HG03565 (cell line): ENCODE measurements around the gene ASAP3.

Source experiments
- ATAC-seq: cut with Tn5 transposase; IDR thresholded peaks from one replicate; pipeline ENCODE4 v1.9.1; 2021; ENCODE audit warnings: mild to moderate bottlenecking, moderate library complexity; ENCODE audit not compliant: unreplicated experiment

The ASAP3 gene

DNA sequence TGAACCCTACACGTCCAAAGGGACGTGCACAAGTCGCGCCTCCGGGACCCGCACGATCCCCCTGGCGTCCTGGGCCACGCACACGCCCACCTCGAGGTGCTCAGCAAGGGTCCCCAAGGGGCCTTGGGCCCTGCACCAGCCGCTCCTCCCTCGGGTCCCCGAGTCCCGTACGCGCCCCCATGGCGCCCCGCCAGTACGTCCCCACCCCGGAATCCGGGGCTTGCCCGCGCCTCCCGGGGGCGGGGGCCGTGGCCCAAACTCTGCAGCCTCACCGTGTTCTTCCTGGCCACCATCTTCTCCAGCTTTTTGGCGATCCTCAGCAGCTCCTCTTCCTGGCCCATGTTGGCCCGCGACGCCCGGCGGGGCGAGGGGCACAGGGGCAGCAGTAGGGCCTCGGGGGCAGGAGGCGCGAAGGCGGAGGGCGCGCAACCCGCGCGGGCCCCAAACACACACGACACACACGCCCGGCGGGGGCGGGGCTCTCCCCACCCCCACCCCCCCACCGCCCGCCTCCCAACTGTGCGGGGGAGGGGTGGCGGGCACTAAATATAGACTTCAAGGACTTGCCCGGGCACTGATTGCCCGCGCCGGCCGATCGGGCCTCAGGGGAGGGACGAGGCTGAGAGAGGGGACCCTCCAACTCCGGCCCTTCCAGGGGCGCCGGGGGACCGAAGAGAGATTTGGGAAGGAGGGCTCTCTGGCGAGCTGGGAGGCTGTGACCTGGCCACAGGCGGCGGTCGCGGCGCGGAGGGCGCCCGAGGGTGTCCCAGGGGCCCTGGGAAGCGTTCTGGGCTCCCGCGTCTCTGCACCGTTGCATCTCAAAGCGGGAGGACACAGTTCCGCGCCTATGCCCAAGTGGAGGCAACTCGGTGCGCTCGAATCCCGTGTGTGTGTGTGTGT, 59.4 kb downstream of the ASAP3 start, which contains the start of gene TCEA3:
TSS of gene TCEA3 (minus strand) at position 456 of the 900 bp plus-strand sequence. CDS start at position 341, 115 bp downstream.
- ATAC-seq, result no peak

DNA sequence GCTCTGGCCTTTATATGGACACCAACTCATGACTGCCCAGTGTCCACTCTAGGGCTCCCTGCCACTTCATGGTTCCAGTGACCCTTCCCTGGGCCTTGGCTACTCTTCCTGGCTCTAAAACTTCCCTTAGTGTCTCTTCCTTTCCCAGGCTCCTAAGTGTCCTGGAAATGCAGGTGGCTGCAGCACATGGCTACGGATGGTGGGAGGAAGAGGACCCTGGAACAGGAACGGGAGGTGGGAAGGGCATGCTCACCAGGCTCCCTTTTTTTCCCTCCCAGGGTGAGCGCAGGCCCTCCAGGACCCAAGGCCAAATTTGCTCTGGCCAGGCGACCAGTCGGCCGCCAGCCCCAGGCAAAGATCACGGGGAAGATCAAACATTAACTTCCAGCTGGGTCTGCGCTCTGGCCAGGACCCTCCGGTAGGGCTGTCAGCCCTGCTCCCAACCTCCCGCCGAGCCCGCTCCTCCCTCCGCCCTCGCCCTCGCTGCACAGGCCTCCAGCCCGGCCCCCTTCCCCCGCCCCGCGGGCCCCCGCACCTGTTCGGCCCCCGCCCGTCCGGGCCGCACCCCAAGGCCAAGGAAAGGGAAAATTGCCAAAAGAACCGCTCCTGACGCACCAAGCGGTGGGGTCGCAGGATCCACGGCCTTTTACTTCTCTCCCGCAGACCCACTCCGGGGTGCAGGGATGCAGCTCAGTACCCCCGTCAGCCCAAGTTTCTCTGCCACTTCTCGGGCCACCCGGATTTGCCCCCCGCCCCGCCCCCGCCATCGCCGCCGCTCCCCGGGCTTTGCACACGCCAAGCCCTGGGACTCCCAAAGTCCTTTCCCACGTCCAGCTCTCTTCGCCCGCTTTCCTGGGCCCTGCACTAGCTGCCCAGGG, 60.3 kb downstream of the ASAP3 start:
- no peak for ATAC-seq

DNA sequence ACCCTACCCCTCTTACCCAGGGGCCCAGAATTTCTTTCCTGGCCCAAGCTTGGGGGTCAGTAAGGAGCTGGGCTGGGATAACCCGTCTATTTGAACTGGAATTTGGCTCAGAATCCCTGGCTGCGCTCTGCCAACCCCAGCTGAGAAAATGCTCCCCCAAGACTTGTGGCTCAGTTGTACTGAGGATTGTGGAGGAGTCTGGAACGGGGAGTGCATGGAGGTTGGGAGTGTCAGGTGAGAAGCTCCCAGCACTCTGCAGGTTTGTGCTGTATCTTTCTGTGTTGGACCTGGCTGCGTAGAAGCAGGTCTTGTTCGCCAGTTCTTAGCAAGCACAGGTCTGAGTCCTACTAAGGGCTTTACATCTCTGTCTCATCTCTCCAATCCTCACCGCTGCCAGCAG, 61.0 kb downstream of the ASAP3 start:
- no peak for ATAC-seq

DNA sequence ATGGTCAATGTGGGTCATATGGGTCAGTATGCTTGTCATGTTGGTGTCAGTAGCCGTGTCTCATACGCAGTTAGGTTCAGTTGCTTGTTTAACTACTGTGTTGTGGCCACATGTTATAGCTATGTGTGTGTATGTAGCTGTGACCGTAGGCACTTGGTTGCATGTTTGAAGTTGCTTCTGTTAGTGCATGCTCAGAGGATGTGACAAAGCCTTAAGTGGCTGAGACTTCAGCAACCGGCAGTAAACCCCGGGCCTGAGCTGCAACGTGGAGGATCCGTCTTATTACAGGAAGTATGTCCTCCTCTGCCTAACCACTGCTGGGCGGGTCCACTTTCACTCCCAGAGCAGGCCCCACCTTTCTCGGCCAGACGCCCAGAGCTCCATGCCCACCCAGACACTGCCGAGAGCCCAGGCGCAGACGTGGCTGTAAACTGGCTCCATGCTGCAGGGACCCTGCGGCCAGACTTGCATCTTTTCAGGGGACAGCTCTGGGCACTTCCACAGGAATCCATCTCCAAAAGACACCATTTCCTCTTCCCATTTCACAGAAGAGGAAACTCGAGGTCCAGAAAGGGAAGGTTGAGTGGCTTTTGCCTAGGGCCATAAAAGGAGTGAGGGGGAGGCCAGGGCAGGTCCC, 61.6 kb downstream of the ASAP3 start:
- ATAC-seq, result no peak

DNA sequence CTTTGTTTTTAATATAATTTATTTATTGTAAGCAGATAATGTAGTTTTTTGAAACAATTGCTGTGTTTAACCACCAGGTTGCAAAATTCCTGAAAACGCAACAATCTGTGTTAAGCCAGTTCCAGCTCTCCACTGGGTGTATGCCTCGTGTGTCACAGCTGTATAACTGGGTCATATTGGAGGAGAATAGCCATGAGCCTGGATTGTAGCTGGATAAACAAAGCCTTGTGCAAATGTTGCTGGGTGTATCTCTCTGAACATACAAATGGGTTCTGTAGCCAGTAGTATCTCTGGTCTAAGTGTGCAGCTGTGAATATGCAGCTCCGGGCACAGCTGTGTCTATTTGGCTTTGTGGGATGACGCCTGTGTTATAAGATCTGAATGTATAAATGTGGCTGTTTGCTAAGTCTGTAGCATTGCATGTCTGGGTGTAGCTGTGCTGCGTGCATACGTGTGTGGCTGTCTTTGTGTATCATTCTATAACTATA, 62.2 kb downstream of the ASAP3 start:
- ATAC-seq, result no peak

DNA sequence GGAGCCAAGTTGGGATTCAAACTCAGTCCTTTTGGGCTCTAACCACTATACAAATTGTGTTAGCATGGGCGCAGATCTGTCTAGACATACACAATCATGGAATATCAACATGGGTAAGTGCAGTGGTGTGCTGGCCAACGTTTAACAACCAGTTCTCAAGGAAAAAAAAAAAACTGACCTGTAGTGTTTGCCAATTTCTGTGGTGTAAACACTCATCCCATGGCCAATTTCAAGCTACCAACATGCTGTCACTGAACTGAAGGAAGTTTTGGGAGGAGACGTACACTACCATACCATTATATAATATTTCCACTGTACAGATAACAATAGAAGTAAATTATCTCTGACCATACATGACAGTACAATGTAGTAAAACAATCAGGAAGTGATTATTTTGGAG, 62.6 kb downstream of the ASAP3 start:
- ATAC-seq, result no peak

DNA sequence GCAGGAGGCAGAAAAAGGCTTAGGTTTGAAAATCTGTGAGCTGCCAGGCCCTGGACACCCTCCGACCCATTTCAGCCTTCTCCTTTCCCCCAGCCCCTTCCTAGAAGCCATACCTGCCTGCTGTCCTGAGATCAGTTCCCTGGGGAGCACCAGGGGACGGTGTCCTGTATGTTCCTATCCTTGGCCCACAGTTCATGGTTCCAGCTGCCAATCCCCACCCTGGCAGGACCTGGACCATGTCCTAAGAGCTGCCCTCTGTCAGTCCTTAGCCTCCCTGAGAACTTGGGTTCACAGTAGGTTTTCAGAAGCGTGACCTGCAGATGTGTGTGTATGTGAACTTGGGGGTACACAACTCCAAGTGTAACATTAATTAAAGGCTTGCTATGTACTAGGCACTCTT, 63.2 kb downstream of the ASAP3 start:
- no peak for ATAC-seq

DNA sequence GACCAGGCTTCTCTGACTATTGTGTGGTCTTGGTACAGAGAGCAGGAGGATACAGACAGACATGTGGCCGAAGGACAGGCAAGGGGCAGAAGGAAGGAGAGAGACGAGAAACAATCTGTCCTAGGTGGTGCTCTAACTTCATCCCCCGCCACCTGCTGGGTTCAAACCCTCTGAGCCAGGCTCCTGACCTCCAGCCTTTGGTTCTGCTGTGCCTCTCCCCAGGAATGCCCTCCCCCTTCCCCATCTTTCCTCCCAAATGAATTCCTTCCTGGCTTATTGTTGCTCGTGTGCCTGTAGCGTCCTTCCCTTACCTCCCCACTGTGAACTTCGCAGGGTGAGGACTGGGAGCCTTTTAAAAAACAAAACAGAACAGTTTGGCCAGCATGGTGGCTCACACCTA, 64.8 kb downstream of the ASAP3 start:
- ATAC-seq, result no peak

DNA sequence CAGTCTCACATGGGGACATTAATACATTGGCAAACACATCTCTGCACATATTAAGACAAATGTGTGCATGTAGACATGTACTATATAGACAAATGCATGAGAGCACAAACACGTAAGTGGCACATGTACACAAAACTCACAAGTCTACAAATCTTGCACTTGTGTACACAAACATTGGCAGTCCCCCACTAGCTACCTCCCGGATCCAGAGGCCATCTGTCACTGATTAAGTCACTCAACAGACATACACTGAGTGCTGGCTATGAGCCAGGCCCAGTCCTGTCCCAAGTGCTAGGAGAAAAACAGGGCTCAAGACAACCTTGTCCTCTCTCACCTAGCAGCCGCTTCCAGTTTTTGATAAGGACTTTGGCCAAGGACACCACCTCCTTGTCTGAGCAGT, 66.4 kb downstream of the ASAP3 start:
- no peak for ATAC-seq

DNA sequence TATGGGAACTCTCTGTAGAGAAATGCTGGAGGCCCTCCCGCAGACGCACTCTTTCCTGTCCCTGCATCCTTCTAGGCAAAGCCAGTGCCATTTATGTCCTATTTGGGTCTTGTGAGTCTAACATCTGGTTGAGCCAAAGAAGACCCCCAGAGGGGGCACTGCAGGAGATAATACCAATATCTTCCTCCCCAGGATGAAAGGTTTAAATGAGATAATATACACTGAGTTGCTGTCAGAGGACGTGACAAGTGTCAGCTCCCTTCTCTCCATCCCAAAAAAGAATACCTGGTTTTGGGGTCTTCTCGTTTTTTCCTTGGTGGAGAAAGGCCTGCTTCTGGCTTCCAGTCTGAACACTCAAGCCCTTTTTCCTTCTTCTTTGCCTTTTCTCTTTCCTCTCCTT, 67.0 kb downstream of the ASAP3 start:
- ATAC-seq, result no peak

DNA sequence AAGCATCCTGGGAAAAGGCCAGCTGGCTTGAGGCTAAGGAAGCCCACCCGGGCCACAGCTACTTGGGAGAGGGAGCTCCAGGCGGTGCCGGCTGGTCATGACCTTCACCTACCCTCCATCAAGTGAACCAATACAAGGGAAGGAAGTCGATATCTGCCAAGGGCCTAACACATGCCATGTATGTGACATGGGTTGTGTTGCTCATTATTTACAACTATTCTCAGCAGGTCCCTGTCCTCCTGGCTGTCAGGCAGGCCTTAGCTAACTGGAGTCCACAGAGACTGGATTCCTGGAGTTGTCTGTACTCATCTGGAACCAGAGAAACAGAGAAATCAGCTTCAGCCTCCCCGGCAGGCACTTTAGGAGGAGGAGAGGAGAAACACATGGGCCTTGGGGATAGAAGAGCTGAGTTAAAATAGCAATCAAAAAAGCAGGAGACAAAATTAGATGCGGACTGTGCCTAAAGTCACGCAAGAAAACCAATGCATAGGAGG, 75.1 kb downstream of the ASAP3 start:
- ATAC-seq, result no peak

DNA sequence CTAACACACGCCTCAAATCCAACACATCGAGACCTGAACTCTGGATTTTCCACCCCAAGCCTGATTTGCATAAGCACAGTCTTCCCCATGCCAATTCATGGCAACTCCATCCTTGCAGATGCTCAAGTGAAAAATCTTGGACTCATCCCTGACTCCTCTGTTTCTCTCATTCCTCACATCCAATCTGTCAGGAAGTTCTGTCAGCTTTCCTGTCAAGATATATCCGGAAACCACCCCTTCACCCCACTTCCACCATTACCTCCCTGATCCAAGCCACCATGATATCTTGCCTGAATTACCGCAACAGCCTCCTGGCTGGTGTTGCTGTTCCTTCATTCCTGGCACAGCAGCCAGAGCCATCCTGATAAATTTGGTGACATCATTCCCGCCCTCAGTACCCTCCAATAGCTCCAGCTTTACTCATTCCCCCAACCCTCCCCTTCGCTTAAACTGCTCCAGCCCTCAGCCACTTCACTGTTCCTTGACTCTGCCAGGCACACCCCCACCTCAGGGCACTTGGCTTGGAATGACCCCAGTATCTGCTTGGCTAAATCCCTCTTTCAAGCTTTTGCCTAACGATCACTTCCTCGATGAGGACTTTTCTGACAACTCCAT, 76.9 kb downstream of the ASAP3 start:
- ATAC-seq, result no peak

DNA sequence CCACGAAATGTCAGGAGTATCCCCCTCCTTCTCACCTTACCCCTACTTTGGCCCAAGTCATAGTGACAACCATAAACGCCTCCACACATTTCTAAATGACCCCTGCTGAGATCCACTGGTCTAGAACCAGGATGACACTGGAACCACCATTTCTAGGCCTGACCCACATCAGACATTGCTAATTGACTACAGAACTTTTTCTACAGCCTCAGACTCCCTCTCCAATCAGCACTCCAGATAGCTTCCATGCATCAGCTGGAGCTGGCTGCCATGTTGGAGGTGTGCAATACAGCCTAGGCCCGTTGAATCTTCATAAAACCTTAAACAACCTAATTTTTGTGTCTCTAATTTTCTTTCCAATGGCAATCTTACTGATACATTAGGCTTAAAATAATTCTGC, 78.0 kb downstream of the ASAP3 start:
- no peak for ATAC-seq

DNA sequence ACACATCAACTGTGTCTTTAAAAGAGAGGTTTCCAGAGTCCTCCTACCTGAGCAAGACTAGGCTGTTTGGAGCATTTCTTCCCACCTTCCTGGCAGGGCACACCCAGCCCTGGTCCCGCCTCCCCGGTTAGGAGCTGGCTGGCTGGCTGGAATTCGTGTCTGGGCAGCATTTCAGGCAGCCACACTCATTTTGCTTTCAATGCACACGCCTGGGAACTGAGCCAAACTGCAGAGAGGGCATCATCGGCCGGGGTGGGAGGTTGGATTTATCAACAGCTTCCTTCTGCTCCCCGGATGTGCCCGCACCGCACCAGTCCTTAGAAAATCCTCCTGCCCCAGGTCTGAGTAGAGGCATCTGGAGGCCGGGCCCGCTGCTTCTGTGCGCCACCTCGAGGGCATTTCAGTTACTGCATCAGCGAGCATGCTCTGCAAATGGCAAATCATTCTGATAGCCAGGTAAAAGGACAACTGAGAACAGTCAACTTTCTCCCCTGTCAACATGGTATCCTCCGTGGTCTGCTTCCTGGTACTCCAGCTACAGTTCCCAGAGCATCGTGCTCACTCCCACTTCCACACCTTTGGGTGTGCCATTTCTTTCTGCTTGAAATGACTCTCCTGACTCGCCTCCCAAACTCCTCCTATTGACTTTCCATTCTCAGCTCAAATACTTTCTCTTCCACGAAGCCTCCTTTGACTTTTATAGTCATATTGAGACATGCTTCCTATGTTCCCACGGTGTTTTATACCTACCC, 80.1 kb downstream of the ASAP3 start:
- ATAC-seq, result no peak

DNA sequence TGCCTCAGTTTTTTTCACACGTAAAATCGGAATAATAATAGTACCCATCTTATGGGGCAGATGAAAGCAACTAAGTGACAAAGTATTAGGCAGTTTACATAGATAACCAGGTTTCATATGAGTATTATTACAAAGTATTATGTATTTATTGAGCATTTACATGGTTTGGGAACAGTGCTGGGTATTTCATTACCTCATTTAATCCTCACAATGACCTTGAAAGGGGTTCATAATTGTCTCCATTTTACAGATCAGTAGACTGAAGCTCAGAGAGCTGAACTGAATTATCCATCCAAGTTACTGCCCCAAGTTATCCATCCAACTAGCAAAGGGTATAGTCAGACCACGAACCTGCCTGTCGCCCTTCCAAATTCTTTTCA, 80.6 kb downstream of the ASAP3 start:
- no peak for ATAC-seq

DNA sequence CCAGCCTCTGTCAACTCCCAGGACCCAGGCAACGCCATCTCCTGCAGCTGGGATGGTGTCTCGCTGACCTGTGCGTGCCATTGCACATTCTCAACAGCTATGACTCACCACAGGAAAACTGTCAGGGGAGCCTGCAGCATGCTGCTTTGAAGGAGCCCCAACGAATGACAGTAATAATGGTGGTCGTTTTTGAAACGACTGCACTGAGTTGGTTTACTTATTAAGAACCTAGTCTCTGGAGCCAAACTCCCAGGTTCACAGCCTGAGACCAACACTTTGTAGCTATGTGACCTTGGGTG, 81.0 kb downstream of the ASAP3 start:
- no peak for ATAC-seq

DNA sequence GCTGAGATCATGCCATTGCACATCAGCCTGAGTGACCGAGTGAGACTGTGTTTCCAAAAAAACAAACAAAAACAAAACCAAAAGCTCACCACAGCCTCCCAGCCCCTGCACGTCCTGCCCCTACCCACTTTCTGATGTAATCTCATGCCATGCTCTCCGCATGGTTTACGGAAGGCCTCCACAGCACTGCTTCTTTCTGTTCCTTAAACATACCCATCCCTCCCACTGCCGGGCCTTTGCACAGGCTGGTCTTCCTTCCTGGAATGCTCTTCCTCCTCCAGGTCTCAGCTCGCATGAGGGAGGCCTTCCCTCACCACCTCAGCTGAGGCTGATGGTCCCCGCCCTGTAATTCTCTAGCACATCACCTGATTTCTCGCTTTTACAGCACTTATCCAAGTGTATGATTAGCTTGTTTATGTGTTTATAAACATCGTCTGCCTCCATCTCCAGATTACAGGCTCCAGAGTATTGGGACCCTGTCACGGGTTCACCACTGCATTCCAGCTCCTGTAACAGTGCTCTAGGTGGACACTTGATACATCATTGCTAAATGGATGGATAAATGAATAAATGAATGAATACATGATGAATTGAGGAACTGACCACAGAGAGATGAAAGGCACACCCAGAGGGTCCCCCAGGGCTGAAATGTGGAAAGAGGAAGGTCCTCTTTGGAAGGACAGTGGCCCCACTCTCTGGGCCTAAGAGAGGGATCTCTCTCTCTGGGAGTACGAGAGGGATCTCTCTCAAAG, 81.5 kb downstream of the ASAP3 start:
- ATAC-seq, result no peak

DNA sequence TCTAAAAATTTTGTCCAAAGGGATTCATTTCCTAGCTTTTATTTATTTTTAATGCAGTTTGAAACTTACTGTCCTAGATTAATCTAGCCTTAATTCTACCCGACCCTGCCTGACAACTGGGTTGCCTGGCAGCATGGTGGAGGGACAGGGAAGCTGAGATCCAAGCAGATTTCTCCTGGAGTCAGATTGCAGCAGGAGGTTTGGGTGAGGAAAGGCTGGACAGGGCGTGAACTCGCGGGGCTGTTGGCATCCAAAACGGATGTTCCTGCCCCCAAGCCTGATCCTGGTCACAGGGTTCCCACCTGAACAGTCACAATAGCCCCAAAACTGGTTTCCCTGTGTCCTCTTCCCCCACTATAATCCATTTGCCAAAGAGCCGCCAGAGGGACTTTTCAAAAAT, 82.7 kb downstream of the ASAP3 start:
- ATAC-seq, result no peak

DNA sequence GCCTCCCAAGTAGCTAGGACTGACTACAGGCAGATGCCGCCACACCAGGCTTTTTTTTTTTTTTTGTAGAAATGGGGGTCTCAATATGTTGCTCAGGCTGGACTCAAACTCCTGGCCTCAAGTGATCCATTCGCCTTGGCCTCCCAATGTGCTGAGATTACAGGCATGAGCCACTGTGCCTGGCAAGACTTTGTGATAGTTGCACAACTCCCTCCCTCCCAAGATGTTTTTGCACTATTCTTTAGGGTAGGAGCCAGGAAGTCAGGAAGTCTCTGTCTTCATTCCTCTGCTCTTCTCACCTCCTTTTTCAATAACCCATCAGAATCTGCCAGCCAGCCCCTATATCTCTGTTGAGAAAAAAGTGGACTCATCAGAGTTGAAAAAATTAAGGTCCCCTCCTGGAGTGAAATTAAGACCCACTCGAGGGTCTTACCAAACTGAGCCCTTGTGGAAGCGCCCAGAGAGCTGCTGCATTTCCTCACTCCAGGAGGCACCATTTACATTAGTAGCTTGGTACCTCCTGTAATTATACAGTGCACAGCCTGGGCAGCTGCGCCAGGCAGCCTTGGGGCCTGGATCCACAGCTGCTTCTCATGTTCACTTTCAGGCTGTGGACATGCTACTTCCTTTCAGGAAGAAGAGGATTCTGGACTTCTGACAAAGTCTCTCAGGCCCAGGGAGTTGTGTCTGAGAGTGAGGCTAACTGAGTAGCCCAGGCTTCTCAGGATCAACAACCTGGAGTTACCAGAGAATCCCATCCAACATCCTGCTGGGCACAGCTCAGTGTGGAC, 83.5 kb downstream of the ASAP3 start:
- no peak for ATAC-seq
